Measurements from ENCODE around the gene ZNF280B. TPM values are rescaled to one million over a fixed set of nuclear protein-coding genes. Genes with fewer than 3 reads are reported as not detected.

ZNF280B gene
- total RNA-seq, 3 donors from 2014 or later, result 0.33 to 0.64 (median 0.44) TPM

DNA sequence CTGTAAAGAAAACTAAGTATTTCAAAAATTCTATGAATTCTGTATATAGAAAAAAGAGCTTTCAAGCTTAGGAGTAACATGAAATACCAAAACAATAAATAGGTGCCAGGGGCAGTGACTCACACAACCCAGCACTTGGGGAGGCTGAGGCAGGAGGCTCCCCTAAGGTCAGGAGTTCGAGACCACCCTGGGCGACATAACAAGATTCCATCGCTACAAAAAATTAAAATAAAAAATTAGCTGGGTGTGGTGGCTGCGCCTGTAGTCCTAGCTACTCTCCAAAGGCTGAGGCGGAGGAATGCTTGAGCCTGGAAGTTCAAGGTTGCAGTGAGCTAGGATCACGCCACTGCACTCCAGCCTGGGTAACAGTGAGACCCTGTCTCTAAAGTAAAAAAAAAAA, 21.5 kb downstream of the ZNF280B start:
- Histone ChIP-seq H3K27me3 (no peaks in the 10 kb centered on the region), H3K9me3 (no peaks in the 10 kb centered on the region), H3K36me3 (no peaks in the 10 kb centered on the region), H3K4me3 (no peak overlapping the region), H3K27ac (no peak overlapping the region), H3K4me1 (no peaks in the 10 kb centered on the region)
- no peak for DNase-seq (ENCODE audit: low spot score in 2 of 2)
- TF ChIP-seq POLR2A (IDR thresholded peaks at IDR 0.05), result no peak
- TF ChIP-seq, protein P1, sequence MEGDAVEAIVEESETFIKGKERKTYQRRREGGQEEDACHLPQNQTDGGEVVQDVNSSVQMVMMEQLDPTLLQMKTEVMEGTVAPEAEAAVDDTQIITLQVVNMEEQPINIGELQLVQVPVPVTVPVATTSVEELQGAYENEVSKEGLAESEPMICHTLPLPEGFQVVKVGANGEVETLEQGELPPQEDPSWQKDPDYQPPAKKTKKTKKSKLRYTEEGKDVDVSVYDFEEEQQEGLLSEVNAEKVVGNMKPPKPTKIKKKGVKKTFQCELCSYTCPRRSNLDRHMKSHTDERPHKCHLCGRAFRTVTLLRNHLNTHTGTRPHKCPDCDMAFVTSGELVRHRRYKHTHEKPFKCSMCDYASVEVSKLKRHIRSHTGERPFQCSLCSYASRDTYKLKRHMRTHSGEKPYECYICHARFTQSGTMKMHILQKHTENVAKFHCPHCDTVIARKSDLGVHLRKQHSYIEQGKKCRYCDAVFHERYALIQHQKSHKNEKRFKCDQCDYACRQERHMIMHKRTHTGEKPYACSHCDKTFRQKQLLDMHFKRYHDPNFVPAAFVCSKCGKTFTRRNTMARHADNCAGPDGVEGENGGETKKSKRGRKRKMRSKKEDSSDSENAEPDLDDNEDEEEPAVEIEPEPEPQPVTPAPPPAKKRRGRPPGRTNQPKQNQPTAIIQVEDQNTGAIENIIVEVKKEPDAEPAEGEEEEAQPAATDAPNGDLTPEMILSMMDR (IDR thresholded peaks at IDR 0.05), result no peak
- no peak for TF ChIP-seq POLR2AphosphoS5 (IDR thresholded peaks at IDR 0.05)
- intact Hi-C loops (cut with DNase I; ENCODE audit: low total_unique reads), result no loop called here

DNA sequence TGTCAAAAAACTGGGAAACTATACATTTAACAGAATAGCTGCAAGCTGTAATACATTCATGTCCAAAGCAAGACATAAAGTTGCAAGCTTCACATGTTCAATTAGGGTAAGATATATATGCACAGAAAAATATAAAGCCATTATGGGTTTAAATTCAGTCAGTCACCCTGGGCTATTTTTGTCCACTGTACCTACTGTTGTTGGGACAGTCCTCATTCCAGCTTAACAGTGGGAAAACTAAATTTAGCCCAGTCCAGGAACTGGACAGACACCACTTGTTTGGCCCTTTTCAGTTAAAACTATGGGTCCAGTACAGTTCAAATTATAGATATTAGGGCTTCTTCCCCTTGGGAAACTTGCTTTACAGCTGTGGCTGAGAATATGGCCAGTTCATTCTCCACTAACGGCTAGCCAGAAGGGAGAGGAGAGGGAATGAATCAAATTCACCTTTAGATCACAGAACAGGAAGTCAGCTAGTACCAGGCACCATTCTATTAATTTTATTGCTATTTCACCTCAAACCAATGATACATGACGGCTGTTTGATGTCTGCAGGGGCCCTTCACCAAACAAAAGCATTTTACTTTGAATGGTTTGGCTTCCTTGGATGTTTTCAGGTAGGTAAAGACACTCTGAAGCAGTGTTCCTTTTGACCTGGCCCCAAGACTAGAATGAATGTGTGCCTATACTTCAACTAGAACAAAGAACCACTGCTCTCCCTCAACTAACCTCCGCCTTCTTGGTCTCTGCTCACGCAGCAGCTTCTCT, 22.2 kb downstream of the ZNF280B start:
- TF ChIP-seq POLR2A (IDR thresholded peaks at IDR 0.05) (no peak), POLR2AphosphoS5 (IDR thresholded peaks at IDR 0.05) (no peak)
- TF ChIP-seq, protein P1 (IDR thresholded peaks at IDR 0.05), result no peak
- Histone ChIP-seq H3K4me1 (no peaks in the 10 kb centered on the region), H3K27me3 (no peaks in the 10 kb centered on the region), H3K27ac (no peak overlapping the region), H3K36me3 (no peaks in the 10 kb centered on the region), H3K4me3 (no peak overlapping the region), H3K9me3 (no peaks in the 10 kb centered on the region)
- no peak for DNase-seq (ENCODE audit: low spot score in 2 of 2)
- intact Hi-C loops (cut with DNase I; ENCODE audit: low total_unique reads), result no loop called here

DNA sequence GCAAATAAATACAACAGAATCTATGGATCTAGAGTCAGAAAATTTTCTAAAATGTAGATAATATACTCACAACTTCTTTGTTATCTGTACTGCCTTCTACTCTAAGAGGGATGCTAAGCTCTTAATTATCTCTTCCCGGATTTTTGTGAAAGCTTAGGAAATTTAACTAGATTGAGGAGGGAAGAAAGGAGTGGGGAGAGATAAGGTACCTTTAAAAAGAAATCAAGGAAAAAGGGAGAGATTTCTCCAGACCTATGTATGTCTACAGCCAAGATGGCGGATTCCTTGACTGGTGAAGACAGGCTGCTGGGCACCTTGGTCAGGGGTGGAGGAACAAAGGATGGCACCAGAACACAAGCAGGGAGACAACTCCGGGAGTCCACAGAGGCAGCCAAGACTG, 23.0 kb downstream of the ZNF280B start:
- H3K27me3 ChIP-seq, result no peaks in the 10 kb centered on the region
- intact Hi-C loops (cut with DNase I; ENCODE audit: low total_unique reads), result no loop called here

DNA sequence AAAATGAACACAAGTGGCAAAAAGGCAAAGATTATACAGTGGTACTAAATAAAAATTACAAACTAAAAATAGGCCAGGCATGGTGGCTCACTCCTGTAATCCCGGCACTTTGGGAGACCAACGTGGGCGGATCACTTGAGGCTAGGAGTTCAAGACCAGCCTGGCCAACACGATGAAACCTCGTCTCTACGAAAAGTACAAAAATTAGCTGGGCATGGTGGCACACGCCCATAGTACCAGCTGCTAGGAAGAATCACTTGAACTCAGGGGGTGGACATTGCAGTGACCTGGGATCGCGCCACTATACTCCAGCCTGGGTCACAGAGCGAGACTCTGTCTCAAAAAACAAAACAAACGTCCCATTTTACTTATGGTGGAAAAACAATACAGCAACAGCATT, 24.5 kb downstream of the ZNF280B start:
- DNase-seq (ENCODE audit: low spot score in 2 of 2), result no peak
- Histone ChIP-seq H3K9me3 (no peaks in the 10 kb centered on the region), H3K4me1 (no peaks in the 10 kb centered on the region), H3K4me3 (no peak overlapping the region), H3K36me3 (no peaks in the 10 kb centered on the region), H3K27ac (no peak overlapping the region), H3K27me3 (no peaks in the 10 kb centered on the region)
- TF ChIP-seq POLR2AphosphoS5 (IDR thresholded peaks at IDR 0.05) (no peak), POLR2A (IDR thresholded peaks at IDR 0.05) (no peak)
- TF ChIP-seq, protein P1 (IDR thresholded peaks at IDR 0.05), result no peak
- intact Hi-C loops (cut with DNase I; ENCODE audit: low total_unique reads), result no loop called here

More for the DNA sequence above, 23.0 kb downstream of the ZNF280B start:
- Histone ChIP-seq H3K36me3 (no peaks in the 10 kb centered on the region), H3K4me3 (no peak overlapping the region), H3K9me3 (no peaks in the 10 kb centered on the region), H3K27ac (no peak overlapping the region), H3K4me1 (no peaks in the 10 kb centered on the region)
- no peak for DNase-seq (ENCODE audit: low spot score in 2 of 2)
- no peak for TF ChIP-seq POLR2A (IDR thresholded peaks at IDR 0.05)
- TF ChIP-seq POLR2AphosphoS5 (IDR thresholded peaks at IDR 0.05), result no peak
- TF ChIP-seq, protein P1 (IDR thresholded peaks at IDR 0.05), result no peak

DNA sequence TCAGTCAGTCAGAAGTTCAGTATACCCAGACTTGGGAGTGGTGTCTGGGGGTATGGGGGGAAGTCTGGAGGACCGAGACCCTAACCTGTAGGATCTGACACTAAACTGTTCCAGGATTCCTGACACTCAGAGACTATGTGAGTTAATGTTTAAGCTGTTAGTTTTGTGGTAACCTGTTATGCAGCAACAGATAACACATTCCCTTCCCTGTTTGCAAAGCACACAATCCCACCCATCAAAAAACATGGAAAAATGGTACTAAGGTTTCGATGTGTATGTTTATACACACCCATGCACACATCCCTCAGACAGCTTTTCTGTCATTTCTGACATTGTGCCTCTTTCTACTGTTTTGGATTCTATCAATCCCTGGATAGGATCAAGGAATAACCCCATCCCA, 27.6 kb downstream of the ZNF280B start:
- H3K27ac ChIP-seq, result no peak overlapping the region
- no peaks in the 10 kb centered on the region for H3K4me1 ChIP-seq
- no peak overlapping the region for H3K4me3 ChIP-seq
- intact Hi-C loops (cut with DNase I; ENCODE audit: low total_unique reads), result no loop called here
- DNase-seq (ENCODE audit: low spot score in 2 of 2), result no peak
- TF ChIP-seq POLR2AphosphoS5 (IDR thresholded peaks at IDR 0.05), result no peak
- TF ChIP-seq POLR2A (IDR thresholded peaks at IDR 0.05), result no peak
- TF ChIP-seq, protein P1 (IDR thresholded peaks at IDR 0.05), result no peak
- H3K27me3 ChIP-seq, result no peaks in the 10 kb centered on the region
- no peaks in the 10 kb centered on the region for H3K9me3 ChIP-seq
- H3K36me3 ChIP-seq, result no peaks in the 10 kb centered on the region

Data from breast epithelium (tissue), 4 donors.